ENCODE results near the gene RASSF9.

- TF ChIP-seq CTCF (conservative IDR thresholded peaks at IDR 0.05) = no peak
- TF ChIP-seq ZFX (IDR thresholded peaks at IDR 0.05) = no peak
These were observed 47.6 kb upstream of the RASSF9 start for GRCh38 chr12:85883763-85884162.

Data from C4-2B (cell line).